ENCODE data around the gene CLEC4M. TPM values are rescaled to one million over a fixed set of nuclear protein-coding genes. Genes with fewer than 3 reads are reported as not detected.

Gene CLEC4M
- total RNA-seq, 1 donor from 2014 or later: 0.36 TPM

DNA sequence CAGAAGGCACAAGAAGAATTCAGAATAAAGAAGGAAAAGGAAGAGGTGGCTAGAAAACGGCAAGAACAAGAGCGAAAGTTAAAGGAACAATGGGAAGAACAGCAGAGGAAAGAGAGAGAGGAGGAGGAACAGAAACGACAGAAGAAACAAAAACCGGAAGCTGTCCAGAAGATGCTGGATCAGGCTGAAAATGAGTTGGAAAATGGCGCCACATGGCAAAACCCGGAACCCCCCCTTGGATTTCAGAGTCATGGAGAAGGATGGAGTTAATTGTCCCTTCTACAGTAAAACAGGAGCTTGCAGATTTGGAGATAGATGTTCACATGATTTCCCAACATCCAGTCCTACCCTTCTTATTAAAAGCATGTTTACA lies 22.4 kb upstream of the CLEC4M start:
- Mint-ChIP-seq H3K36me3 (ENCODE audit: insufficient read depth) (no peaks in the 10 kb centered on the region), H3K9me3 (ENCODE audit: low read depth) (no peaks in the 10 kb centered on the region), H3K27me3 (peaks cover 75% of the 10 kb centered on the region), H3K4me1 (ENCODE audit: low read depth) (no peaks in the 10 kb centered on the region), H3K27ac (no peak overlapping the region), H3K4me3 (ENCODE audit: low read depth) (no peak overlapping the region)
- TF ChIP-seq, protein P1, sequence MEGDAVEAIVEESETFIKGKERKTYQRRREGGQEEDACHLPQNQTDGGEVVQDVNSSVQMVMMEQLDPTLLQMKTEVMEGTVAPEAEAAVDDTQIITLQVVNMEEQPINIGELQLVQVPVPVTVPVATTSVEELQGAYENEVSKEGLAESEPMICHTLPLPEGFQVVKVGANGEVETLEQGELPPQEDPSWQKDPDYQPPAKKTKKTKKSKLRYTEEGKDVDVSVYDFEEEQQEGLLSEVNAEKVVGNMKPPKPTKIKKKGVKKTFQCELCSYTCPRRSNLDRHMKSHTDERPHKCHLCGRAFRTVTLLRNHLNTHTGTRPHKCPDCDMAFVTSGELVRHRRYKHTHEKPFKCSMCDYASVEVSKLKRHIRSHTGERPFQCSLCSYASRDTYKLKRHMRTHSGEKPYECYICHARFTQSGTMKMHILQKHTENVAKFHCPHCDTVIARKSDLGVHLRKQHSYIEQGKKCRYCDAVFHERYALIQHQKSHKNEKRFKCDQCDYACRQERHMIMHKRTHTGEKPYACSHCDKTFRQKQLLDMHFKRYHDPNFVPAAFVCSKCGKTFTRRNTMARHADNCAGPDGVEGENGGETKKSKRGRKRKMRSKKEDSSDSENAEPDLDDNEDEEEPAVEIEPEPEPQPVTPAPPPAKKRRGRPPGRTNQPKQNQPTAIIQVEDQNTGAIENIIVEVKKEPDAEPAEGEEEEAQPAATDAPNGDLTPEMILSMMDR (IDR thresholded peaks at IDR 0.05; ENCODE audit: unreplicated experiment): no peak
- no peak for DNase-seq (ENCODE audit: low spot score, unreplicated experiment)

DNA sequence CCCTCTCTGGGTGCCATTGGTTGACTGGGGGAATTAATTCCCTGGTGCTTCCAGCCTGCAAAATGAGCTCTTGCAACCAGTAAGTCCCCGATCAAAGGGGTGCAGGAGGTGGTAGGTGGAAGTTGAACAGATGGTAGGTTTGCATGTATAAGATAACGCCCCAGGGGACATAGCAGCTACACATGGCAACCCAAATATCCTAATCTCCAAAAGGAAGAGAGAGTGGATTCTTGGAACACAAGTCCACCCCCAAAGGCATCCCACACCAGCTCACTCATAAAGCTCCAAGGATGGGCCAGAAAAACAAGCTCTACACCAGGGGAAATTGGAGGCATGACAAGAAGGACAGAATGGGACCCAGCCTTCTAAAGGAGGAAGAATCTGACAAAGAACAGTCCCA lies 20.5 kb upstream of the CLEC4M start:
- no peak overlapping the region for H3K27ac Mint-ChIP-seq
- TF ChIP-seq, protein P1 (IDR thresholded peaks at IDR 0.05; ENCODE audit: unreplicated experiment): no peak
- no peaks in the 10 kb centered on the region for H3K9me3 Mint-ChIP-seq (ENCODE audit: low read depth)
- H3K4me3 Mint-ChIP-seq (ENCODE audit: low read depth): no peak overlapping the region
- H3K4me1 Mint-ChIP-seq (ENCODE audit: low read depth): no peaks in the 10 kb centered on the region
- peaks cover 63% of the 10 kb centered on the region for H3K27me3 Mint-ChIP-seq
- H3K36me3 Mint-ChIP-seq (ENCODE audit: insufficient read depth): no peaks in the 10 kb centered on the region
- DNase-seq (ENCODE audit: low spot score, unreplicated experiment): no peak

DNA sequence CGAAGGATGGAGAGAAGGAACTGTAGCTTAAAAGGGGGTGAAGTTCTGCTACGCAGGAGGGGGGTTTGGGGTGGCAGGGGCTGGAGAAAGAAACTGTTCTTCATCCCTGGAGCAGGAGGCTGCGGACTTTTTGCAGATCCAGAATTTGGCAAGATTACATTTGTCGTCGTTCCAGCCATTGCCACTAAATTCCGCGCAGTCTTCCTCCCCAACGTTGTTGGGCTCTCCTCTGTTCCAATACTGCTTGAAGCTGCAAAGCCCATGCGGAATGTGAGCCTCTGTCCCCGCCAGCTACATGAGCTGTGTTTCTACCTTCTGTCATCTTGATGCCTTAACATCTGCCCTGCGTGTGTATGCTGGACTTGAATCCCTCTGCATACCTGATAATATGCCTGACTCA lies 20.1 kb upstream of the CLEC4M start:
- no peak for DNase-seq (ENCODE audit: low spot score, unreplicated experiment)
- no peak overlapping the region for H3K4me3 Mint-ChIP-seq (ENCODE audit: low read depth)
- H3K4me1 Mint-ChIP-seq (ENCODE audit: low read depth): no peaks in the 10 kb centered on the region
- no peaks in the 10 kb centered on the region for H3K36me3 Mint-ChIP-seq (ENCODE audit: insufficient read depth)
- H3K27ac Mint-ChIP-seq: no peak overlapping the region
- H3K27me3 Mint-ChIP-seq: peaks cover 59% of the 10 kb centered on the region
- peaks cover 2% of the 10 kb centered on the region for H3K9me3 Mint-ChIP-seq (ENCODE audit: low read depth)
- TF ChIP-seq, protein P1 (IDR thresholded peaks at IDR 0.05; ENCODE audit: unreplicated experiment): no peak

DNA sequence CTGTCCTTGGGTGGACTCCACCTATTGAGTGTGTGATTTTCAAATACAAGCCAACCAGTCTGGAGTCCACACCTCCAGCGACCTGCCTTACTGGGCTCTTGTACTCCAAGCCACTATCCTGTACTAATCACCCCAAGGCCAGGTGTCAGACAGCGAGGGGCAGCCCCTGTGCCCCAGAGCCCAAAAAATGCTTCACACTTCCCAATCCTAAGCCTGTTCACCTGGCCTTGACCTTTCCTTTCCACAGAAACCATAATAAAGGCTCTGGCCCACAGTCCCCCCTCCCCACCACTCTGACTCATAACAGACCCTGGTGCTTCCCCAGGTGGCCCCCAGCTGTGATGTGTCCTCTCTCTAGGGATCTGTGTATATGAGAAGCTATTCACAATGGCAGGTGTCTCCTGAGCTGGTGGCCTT lies 19.6 kb upstream of the CLEC4M start:
- DNase-seq (ENCODE audit: low spot score, unreplicated experiment): no peak
- no peaks in the 10 kb centered on the region for H3K36me3 Mint-ChIP-seq (ENCODE audit: insufficient read depth)
- TF ChIP-seq, protein P1 (IDR thresholded peaks at IDR 0.05; ENCODE audit: unreplicated experiment): no peak
- no peak overlapping the region for H3K27ac Mint-ChIP-seq
- no peak overlapping the region for H3K4me3 Mint-ChIP-seq (ENCODE audit: low read depth)
- H3K4me1 Mint-ChIP-seq (ENCODE audit: low read depth): no peaks in the 10 kb centered on the region
- peaks cover 56% of the 10 kb centered on the region for H3K27me3 Mint-ChIP-seq
- H3K9me3 Mint-ChIP-seq (ENCODE audit: low read depth): peaks cover 5% of the 10 kb centered on the region

DNA sequence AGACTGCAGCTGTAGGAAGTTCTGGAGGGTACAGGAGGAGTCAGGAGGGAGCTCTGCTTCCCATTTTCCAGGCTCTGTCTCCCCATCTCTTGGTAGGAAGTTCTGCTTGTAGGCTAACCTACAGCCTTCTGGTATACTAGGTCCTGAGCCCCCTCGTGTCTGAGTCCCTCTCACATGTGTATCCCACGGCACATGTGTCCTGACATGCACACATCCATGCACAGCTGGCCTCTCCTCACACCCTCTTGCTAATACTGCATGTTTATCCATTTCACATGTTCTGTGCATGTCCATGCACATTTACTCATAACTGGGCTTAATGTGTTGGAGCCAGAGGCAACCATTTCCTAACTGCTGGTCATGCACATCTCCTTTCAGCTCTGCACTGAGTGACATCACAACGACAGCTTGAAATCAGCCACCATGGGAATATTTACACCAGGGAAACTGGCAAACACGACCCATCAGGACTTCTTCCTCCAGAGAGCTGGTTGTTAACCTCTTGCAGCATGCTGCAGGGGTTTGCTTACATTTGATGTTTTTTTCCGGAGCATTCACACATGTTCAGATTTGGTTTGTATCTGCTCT lies 18.8 kb upstream of the CLEC4M start:
- TF ChIP-seq, protein P1 (IDR thresholded peaks at IDR 0.05; ENCODE audit: unreplicated experiment): no peak
- DNase-seq (ENCODE audit: low spot score, unreplicated experiment): no peak
- Mint-ChIP-seq H3K9me3 (ENCODE audit: low read depth) (peaks cover 5% of the 10 kb centered on the region), H3K27ac (no peak overlapping the region), H3K4me3 (ENCODE audit: low read depth) (no peak overlapping the region), H3K4me1 (ENCODE audit: low read depth) (no peaks in the 10 kb centered on the region), H3K36me3 (ENCODE audit: insufficient read depth) (no peaks in the 10 kb centered on the region), H3K27me3 (peaks cover 49% of the 10 kb centered on the region)

Measured in progenitor cell of endocrine pancreas (in vitro differentiated cells).